Measurements from ENCODE around the gene PIF1.

PIF1 gene

GRCh38 chr15:64809649-64810496 is 15.6 kb downstream of the PIF1 start:
- DNase-seq (ENCODE audit: low read depth): peak; percentile 64
- H3K4me3 ChIP-seq (ENCODE audit: low read length): no peak overlapping the region
- peak; percentile 90 for TF ChIP-seq CTCF (conservative IDR thresholded peaks at IDR 0.05; ENCODE audit: low read length)

- TF ChIP-seq CTCF (conservative IDR thresholded peaks at IDR 0.05; ENCODE audit: low read length): no peak
- no peak for DNase-seq (ENCODE audit: low read depth)
- no peak overlapping the region for H3K4me3 ChIP-seq (ENCODE audit: low read length)
Observed at GRCh38 chr15:64808785-64809453, 16.5 kb downstream of the PIF1 start.

- TF ChIP-seq CTCF (conservative IDR thresholded peaks at IDR 0.05; ENCODE audit: low read length): no peak
- H3K4me3 ChIP-seq (ENCODE audit: low read length): no peak overlapping the region
- no peak for DNase-seq (ENCODE audit: low read depth)
Observed at GRCh38 chr15:64807751-64808222, 17.7 kb downstream of the PIF1 start.

- DNase-seq (ENCODE audit: low read depth): no peak
Observed at GRCh38 chr15:64807051-64807749, 18.2 kb downstream of the PIF1 start.

GRCh38 chr15:64806509-64806908 is 18.9 kb downstream of the PIF1 start:
- no peak overlapping the region for H3K4me3 ChIP-seq (ENCODE audit: low read length)
- DNase-seq (ENCODE audit: low read depth): no peak
- TF ChIP-seq CTCF (conservative IDR thresholded peaks at IDR 0.05; ENCODE audit: low read length): no peak

More at GRCh38 chr15:64807051-64807749, 18.2 kb downstream of the PIF1 start:
- H3K4me3 ChIP-seq (ENCODE audit: low read length): no peak overlapping the region
- no peak for TF ChIP-seq CTCF (conservative IDR thresholded peaks at IDR 0.05; ENCODE audit: low read length)

GRCh38 chr15:64804619-64805018 is 20.8 kb downstream of the PIF1 start:
- no peak overlapping the region for H3K4me3 ChIP-seq (ENCODE audit: low read length)
- no peak for TF ChIP-seq CTCF (conservative IDR thresholded peaks at IDR 0.05; ENCODE audit: low read length)
- DNase-seq (ENCODE audit: low read depth): no peak
